ENCODE data around the gene FAM13C.

- no peak for TF ChIP-seq CTCF (IDR thresholded peaks at IDR 0.05 in 4 of 5, conservative IDR thresholded peaks at IDR 0.05 in 1 of 5)
- no peak for TF ChIP-seq POLR2A (IDR thresholded peaks at IDR 0.05)
Observed at GRCh38 chr10:59317066-59317465, 45.3 kb downstream of the FAM13C start.
